Adrenal gland (tissue), 12 donors: ENCODE measurements around the gene S100A4. TPM values are rescaled to one million over a fixed set of nuclear protein-coding genes. Genes with fewer than 3 reads are reported as not detected.

Experiments used
- DNase-seq, 7 donors: peaks; one replicate each; pipeline ENCODE4 v3.0.0-alpha.2; 2019 to 2020
- H3K27ac ChIP-seq, 5 donors: fragments of 200-600 bp; sonication (generic) in 4 of 5; 1 replicate in 3 of 5; 2 replicates in 2 of 5; pipeline versions ENCODE4 v1.5.1 to v1.8.0; 2016 to 2020; ENCODE audit warnings: mild to moderate bottlenecking in 1 of 5
- H3K27me3 ChIP-seq: fragments of 200-600 bp; 2 replicates; pipeline ENCODE4 v1.8.0; 2021
- H3K36me3 ChIP-seq, 2 donors: fragments of 200-600 bp; replicated peaks in 1 of 2; 1 replicate in 1 of 2; 2 replicates in 1 of 2; pipeline versions ENCODE4 v1.5.1 to v1.8.0; 2018 to 2022
- H3K4me1 ChIP-seq, 2 donors: fragments of 200-600 bp; replicated peaks in 1 of 2; 1 replicate in 1 of 2; 2 replicates in 1 of 2; pipeline versions ENCODE4 v1.5.1 to v1.8.0; 2018 to 2021
- H3K4me3 ChIP-seq, 4 donors: fragments of 200-600 bp; sonication (generic) in 3 of 4; one replicate each; pipeline ENCODE4 v1.5.1; 2016 to 2018
- H3K9me3 ChIP-seq, 3 donors: fragments of 200-600 bp; sonication (generic) in 1 of 3; replicated peaks in 1 of 3; 1 replicate in 2 of 3; 2 replicates in 1 of 3; pipeline versions ENCODE4 v1.5.1 to v1.8.0; 2016 to 2021
- CTCF ChIP-seq, 6 experiments: fragments of 450-650 bp in 4 of 6; fragments of 200-600 bp in 2 of 6; sonication (generic) in 1 of 6; IDR thresholded peaks; 1 replicate in 5 of 6; 2 replicates in 1 of 6; pipeline versions ENCODE4 v1.5.1 to v1.8.0; 2016 to 2021; ENCODE audit warnings: antibody characterized with exemption in 6 of 6, mild to moderate bottlenecking in 2 of 6, moderate library complexity in 1 of 6
- POLR2A ChIP-seq, 2 donors: fragments of 450-650 bp; IDR thresholded peaks; one replicate each; pipeline ENCODE4 v1.6.1; 2017; ENCODE audit warnings: antibody characterized with exemption in 2 of 2, mild to moderate bottlenecking in 2 of 2, moderate library complexity in 1 of 2
- WGBS, 4 donors: extraction: QIAGEN DNeasy Blood & Tissue Kit in 2 of 4; methylation state at CpG; one replicate each; pipeline versions ENCODE4 v1.1.5 to v1.1.7; 2013 to 2017; 5-methylcytosine and 5-hydroxymethylcytosine counted together
- intact Hi-C, 2 donors: fragments of 100-400 bp; cut with DNase I; formaldehyde crosslinking; loops; one replicate each; pipeline versions ENCODE4 v1.14.1 to v1.15.0; 2022 to 2023
- polyA plus RNA-seq, 3 donors: library from polyadenylated mRNA; stranded (reverse); fragments of 200-250 nt in 2 of 3; fragments of 350-450 nt in 1 of 3; fragmentation: Illumina TruSeq in 1 of 3; extraction: RNeasy Lipid Tissue Mini Kit (QIAGEN cat#74804) in 1 of 3; gene quantifications; one replicate each; pipeline ENCODE4 v1.2.3, GENCODE V29; 2013 to 2014
- total RNA-seq, 9 donors: library from RNA; depleted of rRNA in 4 of 9; stranded (reverse); fragments of >200 nt in 4 of 9; fragments of 120-200 nt in 1 of 9; fragmentation: NEBNext Ultra II Directional in 1 of 9; extraction: Animal tissue kit (Norgen Biotek cat#: 25700) in 1 of 9; gene quantifications; one replicate each; pipeline versions ENCODE4 v1.1.0 to v1.2.4, GENCODE V29; 2013 to 2023
- donor health status: healthy with polysubstance abuse.
- donor health status: Bipolar disorder and iron deficiency.
- donor health status: DM: yes; HTN: yes; CAD: no.
- donor health status: DM: no; HTN: no; CAD: no.
- donor health status: DM: no; HTN: no; CAD: no.
- donor health status: DM: yes; HTN: yes; CAD: no.

The S100A4 gene
- total and polyA plus RNA-seq, 12 donors, result 7.9 to 742 (median 99.9) TPM

GRCh38 chr1:153532181-153532580 is 13.4 kb downstream of the S100A4 start:
- Histone ChIP-seq H3K27me3 (no peaks in the 10 kb centered on the region), H3K9me3 (no peaks in the 10 kb centered on the region), H3K36me3 (no peaks in the 10 kb centered on the region), H3K4me3 (no peak overlapping the region), H3K27ac (no peak overlapping the region), H3K4me1 (peaks cover 22 to 35% of the 10 kb centered on the region in 2 donors)
- DNase-seq, result peak in 1 of 7 donors; percentile 3
- TF ChIP-seq POLR2A (IDR thresholded peaks at IDR 0.05) (no peak), CTCF (IDR thresholded peaks at IDR 0.05) (no peak)
- WGBS, 4 donors, result 83 to 91% (median 89%) methylated on average over 2 of the region's 2 CpGs
- intact Hi-C loops, result loop anchor here (2.0 to 5.0 kb wide), 2 partner anchors 35 kb away; partner anchors contain the start of gene S100A2 (in 1 of the 2)

- no peak for TF ChIP-seq CTCF (IDR thresholded peaks at IDR 0.05)
- no peak for TF ChIP-seq POLR2A (IDR thresholded peaks at IDR 0.05)
- no peak overlapping the region for H3K4me3 ChIP-seq
- intact Hi-C loops, result loop anchor here (2.0 to 5.0 kb wide), 2 partner anchors 35 to 36 kb away; partner anchors contain the start of gene S100A2 (in 1 of the 2)
- H3K9me3 ChIP-seq, result no peaks in the 10 kb centered on the region
- H3K27me3 ChIP-seq, result no peaks in the 10 kb centered on the region
- peak in 1 of 7 donors; percentile 7 for DNase-seq
- H3K27ac ChIP-seq, result no peak overlapping the region
- H3K36me3 ChIP-seq, result no peaks in the 10 kb centered on the region
- 89 to 94% (median 92%) methylated on average over 3 of the region's 3 CpGs for WGBS, 4 donors
- H3K4me1 ChIP-seq, result peaks cover 21 to 33% of the 10 kb centered on the region in 2 donors
Observed at GRCh38 chr1:153531638-153532037, 14.0 kb downstream of the S100A4 start.

GRCh38 chr1:153527683-153528040 is 17.9 kb downstream of the S100A4 start:
- no peak for DNase-seq
- TF ChIP-seq CTCF (IDR thresholded peaks at IDR 0.05) (no peak), POLR2A (IDR thresholded peaks at IDR 0.05) (no peak)

GRCh38 chr1:153527023-153527682 is 18.5 kb downstream of the S100A4 start:
- WGBS, 4 donors, result 87 to 93% (median 90%) methylated on average over 8 of the region's 8 CpGs
- no peak for DNase-seq

More at GRCh38 chr1:153527683-153528040, 17.9 kb downstream of the S100A4 start:
- no peaks in the 10 kb centered on the region for H3K36me3 ChIP-seq
- no peaks in the 10 kb centered on the region for H3K9me3 ChIP-seq
- 87 to 92% (median 90%) methylated on average over 5 of the region's 5 CpGs for WGBS, 4 donors
- peaks cover 10 to 13% of the 10 kb centered on the region in 2 donors for H3K4me1 ChIP-seq
- H3K4me3 ChIP-seq, result no peak overlapping the region
- H3K27ac ChIP-seq, result no peak overlapping the region
- H3K27me3 ChIP-seq, result no peaks in the 10 kb centered on the region
- intact Hi-C loops, result no loop called here

More at GRCh38 chr1:153527023-153527682, 18.5 kb downstream of the S100A4 start:
- Histone ChIP-seq H3K4me3 (no peak overlapping the region), H3K9me3 (no peaks in the 10 kb centered on the region), H3K27ac (peak overlapping the region in 1 of 5 donors; percentile 39), H3K4me1 (peaks cover 9 to 13% of the 10 kb centered on the region in 2 donors), H3K27me3 (no peaks in the 10 kb centered on the region), H3K36me3 (no peaks in the 10 kb centered on the region)
- TF ChIP-seq CTCF (IDR thresholded peaks at IDR 0.05), result no peak
- TF ChIP-seq POLR2A (IDR thresholded peaks at IDR 0.05), result no peak
- intact Hi-C loops, result no loop called here
